Measurements from ENCODE around the gene SPSB2.
"Not testable (repeated sequence)": the region's sequence is repeated elsewhere in the genome, so short reads cannot be mapped to it uniquely, and the experiment has no call there.

DNA sequence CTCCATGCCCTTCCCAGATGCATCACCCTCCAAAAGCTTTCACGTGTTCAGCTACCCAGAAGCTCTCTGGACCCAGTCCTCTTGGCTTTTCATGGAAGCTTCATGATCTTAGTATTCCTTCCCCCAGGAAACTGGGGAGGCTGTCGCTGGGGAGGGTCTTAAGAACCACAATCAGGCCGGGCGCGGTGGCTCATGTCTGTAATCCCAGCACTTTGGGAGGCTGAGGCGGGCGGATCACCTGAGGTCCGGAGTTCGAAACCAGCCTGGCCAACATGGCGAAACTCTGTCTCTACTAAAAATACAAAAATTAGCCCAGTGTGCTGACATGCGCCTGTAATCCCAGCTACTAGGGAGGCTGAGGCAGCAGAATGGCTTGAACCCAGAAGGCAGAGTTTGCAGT is 35.0 kb upstream of the SPSB2 start:
- TF ChIP-seq POLR2AphosphoS5 (IDR thresholded peaks at IDR 0.05; ENCODE audit: borderline replicate concordance, low read depth, low read length); FOXP2 (optimal IDR thresholded peaks at IDR 0.05; ENCODE audit: control extremely low read depth, extremely low read length, insufficient read depth): not testable (repeated sequence)
